ENCODE data around the gene HDAC1.

DNA sequence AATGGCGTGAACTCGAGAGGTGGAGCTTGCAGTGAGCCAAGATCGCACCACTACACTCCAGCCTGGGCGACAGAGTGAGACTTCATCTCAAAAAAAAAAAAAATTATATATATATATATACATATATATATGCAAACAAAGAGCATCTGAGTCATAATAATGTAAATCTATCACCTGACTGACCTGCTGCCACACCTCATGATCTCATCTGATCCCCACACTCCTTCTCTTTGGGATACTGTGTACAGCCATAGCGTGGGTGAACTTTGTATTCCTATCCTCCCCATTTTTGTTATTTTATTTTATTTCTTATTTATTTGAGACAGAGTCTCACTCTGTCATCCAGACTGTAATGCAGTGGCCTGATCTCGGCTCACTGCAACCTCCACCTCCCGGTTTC is 2.6 kb upstream of the HDAC1 start:
- TF ChIP-seq POLR2AphosphoS5 (IDR thresholded peaks at IDR 0.05; ENCODE audit: low read depth, low read length) (no peak), SIN3A (IDR thresholded peaks at IDR 0.05; ENCODE audit: borderline replicate concordance, insufficient read depth, low read length) (no peak)
- TF ChIP-seq, protein P1, sequence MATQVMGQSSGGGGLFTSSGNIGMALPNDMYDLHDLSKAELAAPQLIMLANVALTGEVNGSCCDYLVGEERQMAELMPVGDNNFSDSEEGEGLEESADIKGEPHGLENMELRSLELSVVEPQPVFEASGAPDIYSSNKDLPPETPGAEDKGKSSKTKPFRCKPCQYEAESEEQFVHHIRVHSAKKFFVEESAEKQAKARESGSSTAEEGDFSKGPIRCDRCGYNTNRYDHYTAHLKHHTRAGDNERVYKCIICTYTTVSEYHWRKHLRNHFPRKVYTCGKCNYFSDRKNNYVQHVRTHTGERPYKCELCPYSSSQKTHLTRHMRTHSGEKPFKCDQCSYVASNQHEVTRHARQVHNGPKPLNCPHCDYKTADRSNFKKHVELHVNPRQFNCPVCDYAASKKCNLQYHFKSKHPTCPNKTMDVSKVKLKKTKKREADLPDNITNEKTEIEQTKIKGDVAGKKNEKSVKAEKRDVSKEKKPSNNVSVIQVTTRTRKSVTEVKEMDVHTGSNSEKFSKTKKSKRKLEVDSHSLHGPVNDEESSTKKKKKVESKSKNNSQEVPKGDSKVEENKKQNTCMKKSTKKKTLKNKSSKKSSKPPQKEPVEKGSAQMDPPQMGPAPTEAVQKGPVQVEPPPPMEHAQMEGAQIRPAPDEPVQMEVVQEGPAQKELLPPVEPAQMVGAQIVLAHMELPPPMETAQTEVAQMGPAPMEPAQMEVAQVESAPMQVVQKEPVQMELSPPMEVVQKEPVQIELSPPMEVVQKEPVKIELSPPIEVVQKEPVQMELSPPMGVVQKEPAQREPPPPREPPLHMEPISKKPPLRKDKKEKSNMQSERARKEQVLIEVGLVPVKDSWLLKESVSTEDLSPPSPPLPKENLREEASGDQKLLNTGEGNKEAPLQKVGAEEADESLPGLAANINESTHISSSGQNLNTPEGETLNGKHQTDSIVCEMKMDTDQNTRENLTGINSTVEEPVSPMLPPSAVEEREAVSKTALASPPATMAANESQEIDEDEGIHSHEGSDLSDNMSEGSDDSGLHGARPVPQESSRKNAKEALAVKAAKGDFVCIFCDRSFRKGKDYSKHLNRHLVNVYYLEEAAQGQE (IDR thresholded peaks at IDR 0.05; ENCODE audit: insufficient read depth in 1 of 2, low read depth in 2 of 2, low read length in 2 of 2) = no peak

Measured in PFSK-1 (cell line).